GM12878 (cell line): Measurements from ENCODE around the gene ZNF625. TPM values are rescaled to one million over a fixed set of nuclear protein-coding genes. Genes with fewer than 3 reads are reported as not detected.
A peak's percentile ranks its signal among the peaks of the same experiment; 100 is the strongest.

ENCODE experiments used
- CBX3 ChIP-seq: fragments of 200-600 bp; sonication (generic); IDR thresholded peaks from 2 replicates; pipeline ENCODE4 v1.6.1; 2016; ENCODE audit warnings: low read depth, borderline replicate concordance
- EED ChIP-seq: sonication (generic); IDR thresholded peaks from 2 replicates; pipeline ENCODE4 v1.6.1; 2016; ENCODE audit warnings: antibody characterized with exemption, low read depth
- EGR1 ChIP-seq, 2 experiments: IDR thresholded peaks; 1 replicate in 1 of 2; 2 replicates in 1 of 2; pipeline ENCODE4 v1.6.1; 2011 to 2012; ENCODE audit warnings: low read depth in 2 of 2, low read length in 2 of 2, borderline replicate concordance in 1 of 2, mild to moderate bottlenecking in 1 of 2, moderate library complexity in 1 of 2
- FOXM1 ChIP-seq: IDR thresholded peaks from 2 replicates; pipeline ENCODE4 v1.6.1; 2012; ENCODE audit warnings: low read depth, mild to moderate bottlenecking, inconsistent platforms, low read length, moderate library complexity
- KLF5 ChIP-seq: fragments of 450-650 bp; IDR thresholded peaks from 2 replicates; pipeline ENCODE4 v1.6.1; 2014; ENCODE audit warnings: mild to moderate bottlenecking; ENCODE audit not compliant: partially characterized antibody
- MTA2 ChIP-seq: fragments of 450-650 bp; IDR thresholded peaks from 2 replicates; pipeline ENCODE4 v1.6.1; 2016; ENCODE audit warnings: low read depth, mild to moderate bottlenecking, moderate library complexity
- MXI1 ChIP-seq: fragments of 150-350 bp; IDR thresholded peaks from 2 replicates; pipeline ENCODE4 v1.6.1; 2011; ENCODE audit warnings: low read depth, mild to moderate bottlenecking, inconsistent platforms, low read length, improper control_type of control experiment
- POLR2AphosphoS5 ChIP-seq: IDR thresholded peaks from 2 replicates; pipeline ENCODE4 v1.6.1; 2011; ENCODE audit warnings: mild to moderate bottlenecking, low read length, inconsistent platforms
- RELA ChIP-seq: fragments of 450-650 bp; IDR thresholded peaks from 2 replicates; pipeline ENCODE4 v1.8.0; 2014; ENCODE audit warnings: borderline replicate concordance; ENCODE audit not compliant: partially characterized antibody
- SIX5 ChIP-seq: IDR thresholded peaks from 2 replicates; pipeline ENCODE4 v1.6.1; 2011; ENCODE audit warnings: mild to moderate bottlenecking, low read depth, low read length, moderate library complexity; ENCODE audit not compliant: severe bottlenecking
- SP1 ChIP-seq: IDR thresholded peaks from one replicate; pipeline ENCODE4 v1.6.1; 2011; ENCODE audit warnings: low read depth, low read length
- ZNF217 ChIP-seq: fragments of 450-650 bp; IDR thresholded peaks from 2 replicates; pipeline ENCODE4 v1.6.1; 2017; ENCODE audit warnings: antibody characterized with exemption, mild to moderate bottlenecking
- ZNF274 ChIP-seq: IDR thresholded peaks from one replicate; pipeline ENCODE4 v1.8.0; 2011; ENCODE audit not compliant: insufficient read length, insufficient read depth
- ZNF384 ChIP-seq: IDR thresholded peaks from 2 replicates; pipeline ENCODE4 v1.6.1; 2012; ENCODE audit warnings: low read depth, mild to moderate bottlenecking, low read length, improper control_type of control experiment, borderline replicate concordance
- ZZZ3 ChIP-seq: IDR thresholded peaks from 2 replicates; pipeline ENCODE4 v1.6.1; 2011; ENCODE audit warnings: low read depth; ENCODE audit not compliant: control insufficient read depth, insufficient read length
- polyA plus RNA-seq, 11 experiments: library from polyadenylated mRNA; depleted of rRNA in 4 of 11; unstranded in 6 of 11; stranded (reverse) in 5 of 11; fragments of >200 nt; fragmentation: Nextera tagmentation in 4 of 11; fragmentation: Illumina TruSeq in 1 of 11; extraction: Ambion mirVana in 4 of 11; extraction: Trizol in 1 of 11; gene quantifications; 1 replicate in 1 of 11; 2 replicates in 10 of 11; pipeline versions ENCODE4 v1.2.1 to v1.2.3, GENCODE V29; 2011 to 2016; ENCODE audit warnings: inconsistent platforms in 2 of 11, missing spikeins in 2 of 11, low read depth in 1 of 11
- total RNA-seq, 4 experiments: library from RNA; depleted of rRNA in 3 of 4; stranded (reverse); fragments of >200 nt in 3 of 4; fragmentation: Illumina TruSeq in 1 of 4; extraction: Trizol in 1 of 4; gene quantifications; 2 replicates each; pipeline versions ENCODE4 v1.2.1 to v1.2.3, GENCODE V29; 2013 to 2021
- TF ChIP-seq, protein P1 (sequence below): IDR thresholded peaks from 2 replicates; pipeline ENCODE4 v1.6.1; 2011; ENCODE audit warnings: borderline replicate concordance, low read depth, mild to moderate bottlenecking, moderate library complexity, mixed read lengths, low read length; ENCODE audit not compliant: insufficient read depth; ENCODE audit errors: extremely low read length
- TF ChIP-seq, protein P2 (sequence below): fragments of 450-650 bp; IDR thresholded peaks from 2 replicates; pipeline ENCODE4 v1.6.1; 2018; ENCODE audit warnings: borderline replicate concordance, mild to moderate bottlenecking; ENCODE audit not compliant: partially characterized antibody
- TF ChIP-seq, protein P3 (sequence below): IDR thresholded peaks from 2 replicates; pipeline ENCODE4 v1.6.1; 2012; ENCODE audit warnings: improper control_type of control experiment, low read depth, low read length; ENCODE audit not compliant: insufficient replicate concordance
- TF ChIP-seq, protein P4 (sequence below): fragments of 450-650 bp; IDR thresholded peaks from 2 replicates; pipeline ENCODE4 v1.6.1; 2017; ENCODE audit warnings: low read depth, mild to moderate bottlenecking, moderate library complexity

ZNF625 gene
- total and polyA plus RNA-seq, 10 of the 15 experiments (the other 5 are each of a cell fraction or from before 2014, with no cell fraction given), result 0.52 to 5.0 (median 1.3) TPM

DNA sequence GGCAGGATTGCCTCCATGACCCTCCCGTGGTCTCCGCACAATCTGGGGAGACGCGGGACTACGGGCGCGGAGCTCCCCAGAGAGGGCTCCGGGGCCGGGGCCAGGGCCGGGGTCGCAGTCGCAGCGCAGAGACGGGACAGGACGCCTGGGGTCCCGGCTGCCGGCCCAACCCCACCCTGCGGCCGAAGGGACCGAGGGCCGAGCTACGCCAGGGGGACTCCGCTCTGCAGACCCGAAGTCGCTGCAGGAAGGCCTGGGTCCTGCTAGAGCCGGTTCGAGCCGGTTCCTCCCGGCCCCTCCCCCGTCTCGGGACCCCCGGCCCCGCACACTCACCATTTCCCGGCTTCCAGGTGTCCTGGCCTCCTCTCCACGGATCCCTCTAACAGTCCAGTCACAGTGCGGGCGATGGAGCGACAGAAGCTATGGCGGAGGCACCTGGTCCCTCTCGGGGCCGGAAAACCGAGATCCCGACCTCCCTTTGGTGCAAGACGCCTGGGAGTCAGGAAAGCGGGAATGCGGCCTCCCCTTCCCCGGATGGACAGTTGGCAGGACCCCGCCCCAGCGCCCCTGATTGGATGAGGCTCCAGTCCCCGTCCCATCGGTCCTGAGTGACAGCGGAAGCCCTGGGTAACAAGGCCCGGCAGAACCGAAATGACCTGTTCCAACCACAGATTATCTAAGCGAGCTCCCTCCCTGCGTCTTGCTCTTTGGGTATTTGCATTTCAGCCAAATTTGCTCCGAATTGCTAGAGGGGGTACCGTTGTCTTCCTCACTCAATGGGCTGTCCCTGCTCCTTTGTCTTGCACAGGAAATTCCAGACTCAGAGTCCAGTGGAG lies at the start of gene ZNF625 (continued):
- TF ChIP-seq, protein P1, sequence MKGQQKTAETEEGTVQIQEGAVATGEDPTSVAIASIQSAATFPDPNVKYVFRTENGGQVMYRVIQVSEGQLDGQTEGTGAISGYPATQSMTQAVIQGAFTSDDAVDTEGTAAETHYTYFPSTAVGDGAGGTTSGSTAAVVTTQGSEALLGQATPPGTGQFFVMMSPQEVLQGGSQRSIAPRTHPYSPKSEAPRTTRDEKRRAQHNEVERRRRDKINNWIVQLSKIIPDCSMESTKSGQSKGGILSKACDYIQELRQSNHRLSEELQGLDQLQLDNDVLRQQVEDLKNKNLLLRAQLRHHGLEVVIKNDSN, result no peak
- TF ChIP-seq ZNF274 (no peak), SIX5 (no peak), MXI1 (peak; percentile 49; the same call in 1 of the 2 replicates), CBX3 (no peak), SP1 (peak; percentile 70), RELA (no peak), EED (peak; percentile 32; the same call in 1 of the 2 replicates), MTA2 (no peak), EGR1 (IDR thresholded peaks at IDR 0.05; ENCODE audit: borderline replicate concordance in 1 of 2, low read depth in 2 of 2, low read length in 2 of 2) (no peak), FOXM1 (no peak), POLR2AphosphoS5 (0 out of 2 replicates have a peak, but pooled peaks have one; percentile 29), ZNF384 (no peak), ZNF217 (no peak), ZZZ3 (no peak), KLF5 (no peak)
- TF ChIP-seq, protein P2, sequence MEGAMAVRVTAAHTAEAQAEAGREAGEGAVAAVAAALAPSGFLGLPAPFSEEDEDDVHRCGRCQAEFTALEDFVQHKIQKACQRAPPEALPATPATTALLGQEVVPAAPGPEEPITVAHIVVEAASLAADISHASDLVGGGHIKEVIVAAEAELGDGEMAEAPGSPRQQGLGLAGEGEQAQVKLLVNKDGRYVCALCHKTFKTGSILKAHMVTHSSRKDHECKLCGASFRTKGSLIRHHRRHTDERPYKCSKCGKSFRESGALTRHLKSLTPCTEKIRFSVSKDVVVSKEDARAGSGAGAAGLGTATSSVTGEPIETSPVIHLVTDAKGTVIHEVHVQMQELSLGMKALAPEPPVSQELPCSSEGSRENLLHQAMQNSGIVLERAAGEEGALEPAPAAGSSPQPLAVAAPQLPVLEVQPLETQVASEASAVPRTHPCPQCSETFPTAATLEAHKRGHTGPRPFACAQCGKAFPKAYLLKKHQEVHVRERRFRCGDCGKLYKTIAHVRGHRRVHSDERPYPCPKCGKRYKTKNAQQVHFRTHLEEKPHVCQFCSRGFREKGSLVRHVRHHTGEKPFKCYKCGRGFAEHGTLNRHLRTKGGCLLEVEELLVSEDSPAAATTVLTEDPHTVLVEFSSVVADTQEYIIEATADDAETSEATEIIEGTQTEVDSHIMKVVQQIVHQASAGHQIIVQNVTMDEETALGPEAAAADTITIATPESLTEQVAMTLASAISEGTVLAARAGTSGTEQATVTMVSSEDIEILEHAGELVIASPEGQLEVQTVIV, result no peak
- TF ChIP-seq, protein P3, sequence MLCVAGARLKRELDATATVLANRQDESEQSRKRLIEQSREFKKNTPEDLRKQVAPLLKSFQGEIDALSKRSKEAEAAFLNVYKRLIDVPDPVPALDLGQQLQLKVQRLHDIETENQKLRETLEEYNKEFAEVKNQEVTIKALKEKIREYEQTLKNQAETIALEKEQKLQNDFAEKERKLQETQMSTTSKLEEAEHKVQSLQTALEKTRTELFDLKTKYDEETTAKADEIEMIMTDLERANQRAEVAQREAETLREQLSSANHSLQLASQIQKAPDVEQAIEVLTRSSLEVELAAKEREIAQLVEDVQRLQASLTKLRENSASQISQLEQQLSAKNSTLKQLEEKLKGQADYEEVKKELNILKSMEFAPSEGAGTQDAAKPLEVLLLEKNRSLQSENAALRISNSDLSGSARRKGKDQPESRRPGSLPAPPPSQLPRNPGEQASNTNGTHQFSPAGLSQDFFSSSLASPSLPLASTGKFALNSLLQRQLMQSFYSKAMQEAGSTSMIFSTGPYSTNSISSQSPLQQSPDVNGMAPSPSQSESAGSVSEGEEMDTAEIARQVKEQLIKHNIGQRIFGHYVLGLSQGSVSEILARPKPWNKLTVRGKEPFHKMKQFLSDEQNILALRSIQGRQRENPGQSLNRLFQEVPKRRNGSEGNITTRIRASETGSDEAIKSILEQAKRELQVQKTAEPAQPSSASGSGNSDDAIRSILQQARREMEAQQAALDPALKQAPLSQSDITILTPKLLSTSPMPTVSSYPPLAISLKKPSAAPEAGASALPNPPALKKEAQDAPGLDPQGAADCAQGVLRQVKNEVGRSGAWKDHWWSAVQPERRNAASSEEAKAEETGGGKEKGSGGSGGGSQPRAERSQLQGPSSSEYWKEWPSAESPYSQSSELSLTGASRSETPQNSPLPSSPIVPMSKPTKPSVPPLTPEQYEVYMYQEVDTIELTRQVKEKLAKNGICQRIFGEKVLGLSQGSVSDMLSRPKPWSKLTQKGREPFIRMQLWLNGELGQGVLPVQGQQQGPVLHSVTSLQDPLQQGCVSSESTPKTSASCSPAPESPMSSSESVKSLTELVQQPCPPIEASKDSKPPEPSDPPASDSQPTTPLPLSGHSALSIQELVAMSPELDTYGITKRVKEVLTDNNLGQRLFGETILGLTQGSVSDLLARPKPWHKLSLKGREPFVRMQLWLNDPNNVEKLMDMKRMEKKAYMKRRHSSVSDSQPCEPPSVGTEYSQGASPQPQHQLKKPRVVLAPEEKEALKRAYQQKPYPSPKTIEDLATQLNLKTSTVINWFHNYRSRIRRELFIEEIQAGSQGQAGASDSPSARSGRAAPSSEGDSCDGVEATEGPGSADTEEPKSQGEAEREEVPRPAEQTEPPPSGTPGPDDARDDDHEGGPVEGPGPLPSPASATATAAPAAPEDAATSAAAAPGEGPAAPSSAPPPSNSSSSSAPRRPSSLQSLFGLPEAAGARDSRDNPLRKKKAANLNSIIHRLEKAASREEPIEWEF, result no peak
- TF ChIP-seq, protein P4, sequence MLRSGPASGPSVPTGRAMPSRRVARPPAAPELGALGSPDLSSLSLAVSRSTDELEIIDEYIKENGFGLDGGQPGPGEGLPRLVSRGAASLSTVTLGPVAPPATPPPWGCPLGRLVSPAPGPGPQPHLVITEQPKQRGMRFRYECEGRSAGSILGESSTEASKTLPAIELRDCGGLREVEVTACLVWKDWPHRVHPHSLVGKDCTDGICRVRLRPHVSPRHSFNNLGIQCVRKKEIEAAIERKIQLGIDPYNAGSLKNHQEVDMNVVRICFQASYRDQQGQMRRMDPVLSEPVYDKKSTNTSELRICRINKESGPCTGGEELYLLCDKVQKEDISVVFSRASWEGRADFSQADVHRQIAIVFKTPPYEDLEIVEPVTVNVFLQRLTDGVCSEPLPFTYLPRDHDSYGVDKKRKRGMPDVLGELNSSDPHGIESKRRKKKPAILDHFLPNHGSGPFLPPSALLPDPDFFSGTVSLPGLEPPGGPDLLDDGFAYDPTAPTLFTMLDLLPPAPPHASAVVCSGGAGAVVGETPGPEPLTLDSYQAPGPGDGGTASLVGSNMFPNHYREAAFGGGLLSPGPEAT, result peak; percentile 65; the same call in 1 of the 2 replicates
